Kidney (tissue), 14 donors: ENCODE measurements around the gene ATP2C2. TPM values are rescaled to one million over a fixed set of nuclear protein-coding genes. Genes with fewer than 3 reads are reported as not detected.

Experiments
- DNase-seq, 5 donors: peaks; one replicate each; pipeline ENCODE4 v3.0.0-alpha.2; 2013 to 2020
- FAIRE-seq: peaks from 2 replicates; lab custom pipeline; 2012; peaks lifted over from hg19 to GRCh38; lab: Jason Lieb, UNC
- H3K27ac ChIP-seq, 2 donors: one replicate each; pipeline ENCODE4 v1.7.0; 2013; ENCODE audit warnings: low read depth in 2 of 2, low read length in 2 of 2, inconsistent platforms in 1 of 2
- H3K27me3 ChIP-seq: one replicate; pipeline ENCODE4 v1.7.1; 2013; ENCODE audit warnings: low read length, inconsistent platforms; ENCODE audit not compliant: control insufficient read depth, insufficient read depth
- H3K36me3 ChIP-seq, 3 donors: one replicate each; pipeline versions ENCODE4 v1.7.0 to v1.7.1; 2013; ENCODE audit warnings: low read length in 3 of 3, control low read depth in 1 of 3, inconsistent platforms in 1 of 3; ENCODE audit not compliant: insufficient read depth in 3 of 3, control insufficient read depth in 2 of 3
- H3K4me1 ChIP-seq, 3 donors: one replicate each; pipeline versions ENCODE4 v1.7.0 to v1.7.1; 2013; ENCODE audit warnings: low read length in 3 of 3, inconsistent platforms in 1 of 3, low read depth in 1 of 3; ENCODE audit not compliant: control insufficient read depth in 2 of 3, insufficient read depth in 2 of 3
- H3K4me3 ChIP-seq, 3 donors: one replicate each; pipeline versions ENCODE4 v1.7.0 to v1.8.1; 2013; ENCODE audit warnings: low read length in 3 of 3, control low read depth in 1 of 3, inconsistent platforms in 1 of 3
- H3K9ac ChIP-seq, 3 donors: one replicate each; pipeline versions ENCODE4 v1.7.0 to v1.7.1; 2013; ENCODE audit warnings: low read length in 3 of 3, control low read depth in 1 of 3, inconsistent platforms in 1 of 3
- H3K9me3 ChIP-seq, 3 donors: one replicate each; pipeline versions ENCODE4 v1.7.0 to v1.7.1; 2013; ENCODE audit warnings: low read length in 3 of 3, control low read depth in 1 of 3, inconsistent platforms in 1 of 3; ENCODE audit not compliant: control insufficient read depth in 2 of 3, insufficient read depth in 1 of 3
- intact Hi-C: fragments of 100-400 bp; cut with DNase I; formaldehyde crosslinking; loops from one replicate; pipeline ENCODE4 v1.11.1; 2022
- polyA plus RNA-seq: library from polyadenylated mRNA; stranded (reverse); fragments of 350-450 nt; fragmentation: Illumina TruSeq; extraction: RNeasy Lipid Tissue Mini Kit (QIAGEN cat#74804); gene quantifications from one replicate; pipeline ENCODE4 v1.2.3, GENCODE V29; 2014; ENCODE audit warnings: low read depth, low replicate concordance; ENCODE audit not compliant: insufficient read depth
- total RNA-seq: library from RNA; stranded (reverse); fragmentation: NEBNext Ultra II Directional; extraction: Animal tissue kit (Norgen Biotek cat#: 25700); gene quantifications from one replicate; pipeline ENCODE4 v1.2.1, GENCODE V29; 2021
- TF ChIP-seq, protein P1 (sequence below): IDR thresholded peaks from 3 replicates; pipeline ENCODE4 v1.5.1; 2012; ENCODE audit warnings: mild to moderate bottlenecking, moderate library complexity, borderline replicate concordance; ENCODE audit not compliant: insufficient read depth; ENCODE audit errors: extremely low read depth
- donor health status: control.
- donor health status: control.
- donor health status: control.
- donor health status: control.
- donor health status: control.
- donor health status: DM: yes; HTN: yes; CAD: no.
- donor health status: Normal renal cell carcinoma (clear cell type).

Gene ATP2C2
- total and polyA plus RNA-seq, 2 donors from 2014 or later, result 2.2 to 2.6 TPM

DNA sequence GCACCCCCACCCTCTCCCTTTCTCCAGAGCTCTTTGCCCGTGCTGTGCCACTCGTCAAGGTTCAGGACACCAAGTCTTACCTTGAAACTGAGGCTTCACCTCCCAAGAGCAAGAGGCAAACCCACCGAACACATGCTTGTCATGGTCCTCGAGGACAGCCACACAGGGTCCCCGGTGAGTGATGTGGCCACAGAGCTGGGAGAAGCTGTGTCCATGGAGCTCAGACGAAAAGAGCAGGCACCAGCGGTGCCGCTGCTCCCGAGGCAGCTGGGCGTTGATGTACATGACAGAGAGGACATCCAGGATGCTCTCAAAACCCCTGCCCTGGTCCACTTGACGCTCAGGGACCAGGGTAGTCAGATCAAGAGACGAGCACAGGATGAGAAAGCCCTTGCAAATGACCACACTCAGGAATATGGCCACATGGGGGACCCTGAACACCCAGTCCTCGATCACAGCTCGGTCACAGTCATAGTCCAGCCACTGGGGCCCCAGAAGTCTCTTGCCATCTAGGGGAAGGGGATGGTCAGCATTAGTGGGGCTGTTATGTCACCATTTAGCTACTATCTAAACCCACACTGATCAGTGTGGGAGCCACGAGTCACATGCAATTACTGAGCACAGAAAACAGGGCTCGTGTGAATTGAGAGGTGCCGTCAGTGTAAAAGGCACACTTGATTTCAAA lies 118.4 kb downstream of the ATP2C2 start:
- Histone ChIP-seq H3K36me3 (peaks cover 0 to 7% (median 2%) of the 10 kb centered on the region in 3 donors), H3K4me3 (no peak overlapping the region), H3K27ac (no peak overlapping the region), H3K4me1 (peaks cover 0 to 4% (median 0%) of the 10 kb centered on the region in 3 donors), H3K9me3 (no peaks in the 10 kb centered on the region), H3K27me3 (no peaks in the 10 kb centered on the region), H3K9ac (no peak overlapping the region)
- DNase-seq (no peak), FAIRE-seq (no peak)
- intact Hi-C loops, result loop anchor here (10.0 kb wide), 1 partner anchor 212 kb away; no protein-coding TSS in a partner anchor
- TF ChIP-seq, protein P1, sequence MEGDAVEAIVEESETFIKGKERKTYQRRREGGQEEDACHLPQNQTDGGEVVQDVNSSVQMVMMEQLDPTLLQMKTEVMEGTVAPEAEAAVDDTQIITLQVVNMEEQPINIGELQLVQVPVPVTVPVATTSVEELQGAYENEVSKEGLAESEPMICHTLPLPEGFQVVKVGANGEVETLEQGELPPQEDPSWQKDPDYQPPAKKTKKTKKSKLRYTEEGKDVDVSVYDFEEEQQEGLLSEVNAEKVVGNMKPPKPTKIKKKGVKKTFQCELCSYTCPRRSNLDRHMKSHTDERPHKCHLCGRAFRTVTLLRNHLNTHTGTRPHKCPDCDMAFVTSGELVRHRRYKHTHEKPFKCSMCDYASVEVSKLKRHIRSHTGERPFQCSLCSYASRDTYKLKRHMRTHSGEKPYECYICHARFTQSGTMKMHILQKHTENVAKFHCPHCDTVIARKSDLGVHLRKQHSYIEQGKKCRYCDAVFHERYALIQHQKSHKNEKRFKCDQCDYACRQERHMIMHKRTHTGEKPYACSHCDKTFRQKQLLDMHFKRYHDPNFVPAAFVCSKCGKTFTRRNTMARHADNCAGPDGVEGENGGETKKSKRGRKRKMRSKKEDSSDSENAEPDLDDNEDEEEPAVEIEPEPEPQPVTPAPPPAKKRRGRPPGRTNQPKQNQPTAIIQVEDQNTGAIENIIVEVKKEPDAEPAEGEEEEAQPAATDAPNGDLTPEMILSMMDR, result no peak

DNA sequence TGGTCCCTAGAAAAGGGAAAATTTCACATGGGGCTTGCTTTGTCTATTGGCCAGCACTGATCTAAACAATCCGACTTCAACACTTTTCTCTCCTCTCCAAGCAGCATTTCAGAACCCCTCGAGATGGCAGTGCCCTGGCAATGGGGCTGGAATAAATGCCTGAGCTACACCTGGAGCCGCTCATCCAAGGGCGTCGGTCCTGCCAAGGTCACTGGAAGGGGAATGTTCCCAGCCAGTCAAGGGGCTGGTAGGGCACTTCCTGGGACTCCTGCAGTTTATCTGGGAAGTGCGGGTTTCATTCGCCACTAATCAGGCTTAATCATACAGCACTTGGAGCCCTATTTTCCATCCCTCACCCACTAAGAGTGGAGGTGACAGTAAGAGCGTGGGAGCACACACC lies 119.0 kb downstream of the ATP2C2 start:
- Histone ChIP-seq H3K9me3 (no peaks in the 10 kb centered on the region), H3K36me3 (peaks cover 0 to 7% (median 2%) of the 10 kb centered on the region in 3 donors), H3K4me1 (peaks cover 0 to 4% (median 0%) of the 10 kb centered on the region in 3 donors), H3K27me3 (no peaks in the 10 kb centered on the region), H3K9ac (no peak overlapping the region), H3K27ac (no peak overlapping the region), H3K4me3 (no peak overlapping the region)
- TF ChIP-seq, protein P1, result no peak
- DNase-seq (no peak), FAIRE-seq (no peak)
- intact Hi-C loops, result loop anchor here (10.0 kb wide), 1 partner anchor 213 kb away; no protein-coding TSS in a partner anchor

DNA sequence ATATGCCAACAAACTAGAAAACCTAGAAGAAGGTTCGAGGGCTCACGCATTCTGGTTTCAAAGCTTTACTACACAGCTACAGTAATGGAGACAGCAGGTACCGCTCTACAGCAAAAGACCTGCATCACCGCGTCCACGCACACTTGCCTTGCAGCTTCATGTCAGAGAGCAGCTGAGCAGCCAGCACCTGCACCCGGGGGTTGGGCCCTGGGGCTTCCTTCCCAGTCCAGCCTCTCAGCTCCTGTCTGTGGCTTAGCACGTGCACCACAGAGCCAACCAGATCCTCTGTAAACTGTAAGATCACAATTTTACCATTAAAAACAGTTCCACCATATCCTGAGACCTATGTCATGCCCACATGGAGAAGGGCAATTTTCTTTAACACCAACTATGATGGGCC lies 120.8 kb downstream of the ATP2C2 start:
- TF ChIP-seq, protein P1, result no peak
- H3K9ac ChIP-seq, result no peak overlapping the region
- H3K36me3 ChIP-seq, result peaks cover 0 to 7% (median 0%) of the 10 kb centered on the region in 3 donors
- peaks cover 0 to 1% (median 0%) of the 10 kb centered on the region in 3 donors for H3K9me3 ChIP-seq
- H3K4me3 ChIP-seq, result no peak overlapping the region
- intact Hi-C loops, result loop anchor here (10.0 kb wide), 1 partner anchor 214 kb away; no protein-coding TSS in a partner anchor
- H3K4me1 ChIP-seq, result peaks cover 0 to 4% (median 0%) of the 10 kb centered on the region in 3 donors
- no peaks in the 10 kb centered on the region for H3K27me3 ChIP-seq
- FAIRE-seq (no peak), DNase-seq (no peak)
- no peak overlapping the region for H3K27ac ChIP-seq
